Measurements from ENCODE around the gene S100A16.
"Not testable (repeated sequence)": the region's sequence is repeated elsewhere in the genome, so short reads cannot be mapped to it uniquely, and the experiment has no call there.

Gene S100A16

DNA sequence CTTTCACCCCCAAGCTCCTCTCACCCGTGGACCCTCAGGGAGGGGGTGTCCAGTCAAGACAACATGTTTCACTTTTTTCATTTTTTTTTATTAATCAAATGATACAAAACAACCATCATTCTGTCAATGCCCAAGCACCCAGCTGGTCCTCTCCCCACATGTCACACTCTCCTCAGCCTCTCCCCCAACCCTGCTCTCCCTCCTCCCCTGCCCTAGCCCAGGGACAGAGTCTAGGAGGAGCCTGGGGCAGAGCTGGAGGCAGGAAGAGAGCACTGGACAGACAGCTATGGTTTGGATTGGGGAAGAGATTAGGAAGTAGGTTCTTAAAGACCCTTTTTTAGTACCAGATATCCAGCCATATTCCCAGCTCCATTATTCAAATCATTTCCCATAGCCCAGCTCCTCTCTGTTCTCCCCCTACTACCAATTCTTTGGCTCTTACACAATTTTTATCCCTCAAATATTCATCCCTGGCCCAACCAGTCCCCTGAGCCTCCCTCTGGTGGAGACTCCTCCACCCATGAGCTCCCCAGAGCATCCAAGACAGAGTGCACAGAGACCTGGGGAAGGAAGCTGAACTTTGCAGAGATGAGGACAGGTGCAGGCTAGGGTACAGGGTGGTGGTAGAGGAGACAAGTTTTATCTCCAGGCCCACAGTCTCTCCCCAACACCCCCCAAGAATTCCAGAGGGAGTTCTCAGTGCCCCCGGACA lies 1.4 kb upstream of the S100A16 start:
- no peak for DNase-seq

DNA sequence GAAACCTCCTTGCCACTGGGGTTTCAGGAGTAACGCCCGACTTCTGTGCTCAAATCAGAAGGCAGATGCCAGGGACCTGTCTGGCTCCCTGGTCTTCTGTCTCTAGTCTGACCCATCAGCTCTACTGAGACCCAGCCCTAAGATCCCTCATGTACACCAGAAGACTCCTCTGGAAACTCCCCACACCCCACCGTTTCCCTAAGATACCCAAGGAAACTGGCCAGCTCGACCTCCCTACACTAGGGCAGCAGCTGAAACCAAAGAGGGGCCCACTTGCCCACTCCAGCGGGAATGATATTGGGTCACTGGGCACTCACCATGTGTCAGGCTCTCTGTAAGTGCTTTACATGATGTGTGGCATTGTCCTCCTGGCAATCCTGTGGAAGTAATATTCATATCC lies 469 bp upstream of the S100A16 start:
- DNase-seq, result no peak

DNA sequence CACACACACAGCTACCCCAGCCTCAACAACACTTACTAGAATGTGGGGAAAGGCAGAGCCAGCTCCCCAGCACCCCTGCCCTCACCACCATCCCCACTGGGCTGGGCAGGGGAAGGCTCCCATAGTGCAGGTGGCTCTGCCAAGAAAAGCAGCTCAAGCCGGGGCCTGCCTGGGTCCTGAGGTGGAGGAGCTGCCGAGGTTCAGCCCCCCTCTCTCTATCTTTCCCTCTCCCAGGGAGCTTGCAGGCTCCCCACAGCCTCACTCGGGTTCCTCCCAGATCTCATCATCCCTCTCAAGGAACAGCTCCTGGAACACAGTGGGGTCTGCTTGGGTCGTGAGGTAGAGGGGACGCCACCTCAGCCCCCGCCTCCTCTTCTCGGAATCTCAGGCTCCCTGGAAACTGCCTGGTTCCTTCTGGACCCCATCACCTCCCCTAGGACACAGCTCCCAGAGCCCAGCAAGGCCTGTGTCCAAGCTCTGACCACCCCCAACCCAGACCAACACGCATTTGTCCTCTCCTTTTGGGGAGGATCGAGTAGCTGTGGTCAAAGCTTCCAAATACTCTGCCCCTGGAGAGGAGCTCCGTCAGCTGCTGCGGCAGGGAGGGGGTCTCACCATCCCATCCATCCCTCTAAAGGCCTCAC lies 704 bp downstream of the S100A16 start:
- DNase-seq, result no peak

DNA sequence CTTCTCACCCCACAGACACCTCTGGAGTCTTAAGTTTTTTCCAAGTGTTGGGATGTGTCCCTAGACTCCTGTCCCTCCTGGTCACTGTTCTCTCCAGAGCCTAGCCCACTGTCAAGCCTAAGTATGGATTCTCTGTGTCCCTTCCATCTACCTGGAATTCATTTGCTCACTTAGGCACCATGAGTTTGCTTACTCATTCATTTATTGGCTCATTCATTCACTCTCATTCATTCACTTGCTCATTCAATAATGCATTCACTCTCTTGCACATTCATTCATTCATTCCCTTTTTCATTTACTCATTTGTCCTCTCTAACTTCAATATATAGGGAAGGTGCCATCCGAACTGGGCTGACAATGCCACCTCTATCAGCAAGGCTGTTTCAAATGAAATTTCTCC lies 1.6 kb downstream of the S100A16 start:
- DNase-seq, result no peak

GRCh38 chr1:153610811-153611301 lies 2.1 kb downstream of the S100A16 start:
- no peak for DNase-seq

DNA sequence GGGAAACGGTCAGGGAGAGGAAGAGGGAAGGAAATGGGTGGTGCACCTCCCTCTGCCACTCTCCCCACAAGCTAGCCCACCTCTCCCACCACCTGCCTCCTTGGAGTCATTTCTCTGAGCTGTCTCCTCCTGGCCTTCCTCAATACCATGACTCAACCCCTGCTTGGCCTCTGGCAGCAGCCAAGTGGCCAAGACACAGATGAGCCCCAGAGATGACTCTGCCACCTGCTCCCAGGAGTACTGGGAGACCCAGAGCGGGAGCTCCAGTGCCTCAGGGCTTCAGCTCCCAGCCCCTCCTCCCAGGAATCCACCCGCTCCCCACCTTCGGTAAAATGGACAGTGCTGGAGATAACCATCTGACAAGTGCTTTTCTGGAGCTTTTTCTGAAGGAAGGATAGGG lies 2.6 kb downstream of the S100A16 start:
- DNase-seq, result no peak

- no peak for DNase-seq
These were observed 3.4 kb downstream of the S100A16 start for GRCh38 chr1:153609585-153609907.

- DNase-seq, result no peak
These were observed 4.0 kb downstream of the S100A16 start for GRCh38 chr1:153608742-153609584.

GRCh38 chr1:153608089-153608682 lies 4.8 kb downstream of the S100A16 start:
- DNase-seq, result no peak

GRCh38 chr1:153607381-153607780 lies 5.6 kb downstream of the S100A16 start:
- DNase-seq, result no peak

GRCh38 chr1:153606194-153606593 lies 6.7 kb downstream of the S100A16 start:
- DNase-seq, result no peak

DNA sequence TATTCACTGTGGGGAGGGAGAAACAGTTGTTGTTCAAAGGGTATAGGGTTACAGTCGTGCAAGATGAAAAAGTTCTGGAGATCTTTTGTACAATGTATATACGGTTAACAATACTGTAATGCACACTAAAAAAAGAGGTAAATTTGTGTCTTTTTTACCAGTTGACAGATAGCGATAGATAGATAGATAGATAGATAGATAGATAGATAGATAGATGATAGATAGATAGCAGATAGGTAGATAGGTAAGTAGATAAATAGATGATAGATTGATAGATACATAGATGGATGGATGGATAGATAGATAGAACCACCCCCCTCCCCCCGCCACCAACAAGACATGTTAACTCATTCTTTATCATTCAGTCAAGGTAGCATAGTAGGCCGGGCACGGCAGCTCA lies 10.2 kb downstream of the S100A16 start:
- no peak for DNase-seq

DNA sequence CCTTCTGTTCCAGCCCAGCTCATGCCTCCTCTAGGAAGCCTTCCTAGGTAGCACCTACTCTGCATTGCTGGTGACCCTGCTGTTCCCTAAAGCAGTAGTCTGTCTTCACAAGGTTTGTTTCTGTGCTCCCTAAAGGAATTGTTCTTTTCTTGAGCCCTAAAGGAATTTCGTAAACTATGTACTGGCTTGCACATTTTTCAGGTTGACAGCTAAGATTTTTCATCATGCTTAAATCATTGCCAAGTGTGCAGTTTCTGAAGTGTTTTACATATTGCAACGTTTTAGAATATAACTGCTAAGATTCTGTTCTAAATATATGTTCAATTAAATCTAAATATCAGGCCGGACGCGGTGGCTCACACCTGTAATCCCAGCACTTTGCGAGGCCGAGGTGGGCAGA lies 13.1 kb downstream of the S100A16 start:
- no peak for DNase-seq

DNA sequence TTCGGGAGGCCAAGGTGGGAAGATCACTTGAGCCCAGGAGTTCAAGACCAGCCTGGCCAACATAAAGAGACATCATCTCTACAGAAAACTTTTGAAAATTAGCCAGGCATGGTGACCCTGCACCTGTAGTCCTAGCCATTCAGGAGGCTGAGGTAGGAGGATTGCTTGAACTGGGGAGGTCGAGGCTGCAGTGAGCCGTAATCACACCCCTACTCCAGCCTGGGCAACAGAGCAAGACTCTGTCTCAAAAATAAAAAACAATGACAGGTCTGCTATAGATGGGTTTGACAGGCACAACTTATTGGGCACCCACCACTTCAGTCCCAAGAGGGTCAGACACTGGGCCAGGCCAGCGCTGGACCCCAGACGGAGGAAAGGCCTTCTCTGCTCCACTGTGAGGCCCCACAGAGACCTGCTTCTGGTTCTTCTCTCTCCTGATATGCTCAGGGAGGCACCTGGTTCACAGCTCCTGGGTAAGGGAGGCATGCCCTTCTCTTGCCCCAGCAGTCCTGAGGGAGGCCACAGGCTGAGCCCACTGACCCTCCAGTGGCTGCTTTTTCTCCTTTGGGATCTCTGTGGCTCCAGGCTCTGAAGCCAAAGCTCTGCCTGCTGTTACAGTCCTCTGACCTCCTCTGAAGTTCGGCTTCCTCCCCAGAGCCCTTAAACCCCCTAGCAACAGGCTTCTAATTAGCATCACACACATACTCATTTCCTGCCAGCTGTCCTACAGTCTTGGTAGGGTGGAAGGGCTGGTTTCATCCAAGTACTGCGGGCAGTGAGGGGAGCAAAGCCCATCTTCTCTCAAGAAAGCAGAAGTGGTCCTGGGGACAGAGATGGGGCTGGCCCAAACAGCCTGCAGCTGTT lies 14.4 kb downstream of the S100A16 start:
- DNase-seq, result no peak

DNA sequence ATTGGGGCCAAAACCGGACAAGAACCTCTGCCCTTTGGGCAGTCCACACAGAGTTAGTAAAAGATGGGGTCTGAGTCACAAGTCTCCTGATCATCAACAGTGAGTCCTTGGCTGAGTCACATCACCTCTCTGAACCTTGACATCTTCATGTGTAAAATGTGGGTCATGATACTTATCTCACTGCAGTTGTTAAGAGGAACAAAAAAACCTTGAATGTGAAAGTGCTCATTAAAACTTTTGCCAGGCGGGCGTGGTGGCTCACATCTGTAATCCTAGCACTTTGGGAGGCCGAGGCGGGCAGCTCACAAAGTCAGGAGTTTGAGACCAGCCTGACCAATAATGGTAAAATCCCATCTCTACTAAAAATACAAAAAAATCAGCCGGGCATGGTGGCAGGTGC lies 15.7 kb downstream of the S100A16 start:
- no peak for DNase-seq

DNA sequence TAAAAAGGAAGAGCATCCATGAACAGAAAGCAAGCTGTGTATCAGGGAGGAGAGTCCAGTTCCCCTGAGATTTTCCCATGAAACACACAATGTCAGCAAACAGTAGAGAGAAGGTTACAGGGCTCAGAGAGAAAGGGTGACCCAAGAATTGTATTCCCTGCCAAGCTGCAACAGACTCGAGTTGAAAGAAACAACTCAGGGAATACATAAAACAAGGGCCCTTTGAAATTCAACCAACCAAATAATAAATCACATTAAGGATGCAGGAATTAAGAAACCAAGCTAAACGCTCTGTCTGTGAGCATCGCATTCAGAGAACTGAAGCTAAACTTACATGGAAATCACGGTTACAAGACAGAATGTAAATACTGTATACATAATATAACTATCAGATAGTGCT lies 20.2 kb downstream of the S100A16 start:
- no peak for DNase-seq

DNA sequence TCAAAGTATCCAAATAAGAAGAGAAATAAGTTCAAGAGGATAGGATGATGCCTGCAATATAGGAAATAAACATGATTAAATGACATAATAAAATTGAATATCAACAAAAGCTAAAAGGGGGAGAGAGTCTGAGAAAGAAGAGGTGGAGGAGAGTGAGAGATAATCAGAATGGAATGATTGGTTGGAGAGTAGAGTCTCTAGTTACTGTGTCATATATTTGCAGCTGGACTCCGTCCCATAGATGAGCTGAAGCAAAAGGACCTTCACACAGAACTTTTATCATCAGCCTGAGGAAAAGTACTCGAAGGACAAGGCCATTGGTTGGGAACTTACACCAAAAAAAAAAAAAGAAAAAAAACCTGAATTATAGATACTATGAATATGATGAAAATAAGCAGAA lies 24.5 kb downstream of the S100A16 start:
- no peak for DNase-seq

- DNase-seq, result not testable (repeated sequence)
These were observed 24.9 kb downstream of the S100A16 start for GRCh38 chr1:153588033-153588432.

- no peak for DNase-seq
These were observed 25.6 kb downstream of the S100A16 start for GRCh38 chr1:153587314-153587713.

DNA sequence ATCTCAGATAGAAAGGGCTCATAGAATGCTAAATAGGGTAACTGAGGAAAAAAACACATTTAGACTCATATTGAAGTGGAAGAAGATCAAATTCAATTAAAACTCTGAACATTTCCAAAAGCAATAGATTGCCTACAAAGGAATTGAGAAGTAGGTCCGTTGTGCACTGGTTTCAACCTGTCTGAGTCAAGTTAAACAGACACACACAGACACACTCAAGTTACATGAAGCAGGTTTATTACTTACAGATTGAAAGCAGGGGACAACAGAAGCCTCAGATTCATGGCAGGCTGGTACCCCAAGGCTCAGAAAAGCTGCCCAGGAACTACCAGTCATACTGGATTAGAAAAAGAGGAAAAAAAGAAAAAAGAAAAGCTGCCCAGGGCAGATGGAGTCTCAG lies 26.6 kb downstream of the S100A16 start:
- DNase-seq, result no peak

DNA sequence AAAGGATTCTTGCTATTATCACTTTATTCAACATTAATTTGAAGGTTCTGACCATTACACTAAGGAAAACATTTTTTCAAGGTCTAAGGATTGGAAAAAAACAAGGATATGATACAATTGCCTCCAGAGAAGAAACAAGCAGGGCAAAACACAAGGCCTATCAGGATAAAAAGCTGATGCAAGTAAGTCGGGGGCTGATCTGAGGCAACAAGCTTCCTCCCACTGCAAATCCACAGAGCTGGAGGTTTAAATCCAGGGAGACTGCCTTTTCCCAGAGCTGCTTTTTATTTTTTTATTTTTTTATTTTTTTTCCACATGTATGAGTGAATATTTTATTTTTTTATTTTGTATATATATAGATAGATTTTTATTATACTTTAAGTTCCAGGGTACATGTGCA lies 27.9 kb downstream of the S100A16 start:
- no peak for DNase-seq

- DNase-seq, result no peak
These were observed 29.0 kb downstream of the S100A16 start for GRCh38 chr1:153583976-153584375.

DNA sequence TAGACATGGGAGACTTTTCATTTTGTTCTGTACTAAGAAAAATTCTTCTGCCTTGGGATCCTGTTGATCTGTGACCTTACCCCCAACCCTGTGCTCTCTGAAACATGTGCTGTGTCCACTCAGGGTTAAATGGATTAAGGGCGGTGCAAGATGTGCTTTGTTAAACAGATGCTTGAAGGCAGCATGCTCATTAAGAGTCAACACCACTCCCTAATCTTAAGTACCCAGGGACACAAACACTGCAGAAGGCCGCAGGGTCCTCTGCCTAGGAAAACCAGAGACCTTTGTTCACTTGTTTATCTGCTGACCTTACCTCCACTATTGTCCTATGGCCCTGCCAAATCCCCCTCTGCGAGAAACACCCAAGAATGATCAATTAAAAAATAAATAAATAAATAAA lies 29.4 kb downstream of the S100A16 start:
- not testable (repeated sequence) for DNase-seq
